ENCODE measurements around the gene SEMA4D.

The SEMA4D gene

DNA sequence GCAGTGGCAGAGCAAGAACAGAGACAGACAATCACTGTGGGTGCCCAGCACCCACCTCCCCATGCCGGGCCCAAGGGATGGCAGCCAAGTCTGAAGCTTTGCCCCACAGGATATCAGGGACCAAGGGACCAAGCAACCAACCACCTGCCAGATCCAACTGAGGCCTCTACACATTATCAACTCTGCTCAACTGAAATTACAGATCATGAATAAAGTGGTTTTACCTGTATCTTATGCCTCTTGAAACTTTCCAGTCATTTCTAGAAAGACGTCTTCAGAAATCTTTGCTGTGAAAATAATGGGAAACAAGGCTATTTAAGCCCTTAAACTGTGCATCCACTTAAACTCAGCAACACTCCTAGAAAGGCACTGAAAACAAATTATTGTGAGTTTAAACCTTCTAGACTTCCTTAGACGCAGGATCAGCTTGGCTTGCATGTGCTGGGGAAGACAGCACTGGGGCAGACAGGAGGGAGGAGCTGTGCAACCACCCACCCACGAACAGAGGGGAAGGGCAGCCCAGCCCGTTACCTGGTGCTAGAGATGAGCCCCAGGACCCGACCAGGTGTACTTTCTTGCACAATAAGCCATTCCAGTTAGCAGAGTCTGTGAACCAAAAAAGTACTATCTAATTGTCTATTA lies 80.0 kb downstream of the SEMA4D start:
- Histone ChIP-seq H3K36me3 (ENCODE audit: insufficient read depth, low read length) (no peaks in the 10 kb centered on the region), H4K20me1 (ENCODE audit: insufficient read depth, low read length) (no peaks in the 10 kb centered on the region), H3K4me3 (ENCODE audit: low read depth, low read length, poor library complexity, severe bottlenecking) (no peak overlapping the region), H3K79me2 (ENCODE audit: insufficient read depth, low read length) (no peaks in the 10 kb centered on the region), H3K9ac (ENCODE audit: low read length) (no peak overlapping the region), H3K27ac (ENCODE audit: low read depth, low read length, poor library complexity, severe bottlenecking) (no peak overlapping the region), H3K9me3 (ENCODE audit: low read length) (no peaks in the 10 kb centered on the region), H3K27me3 (ENCODE audit: insufficient read depth, low read length) (peaks cover 4% of the 10 kb centered on the region; the same call in 1 of the 2 replicates), H3K4me1 (ENCODE audit: insufficient read depth, low read length, severe bottlenecking) (no peaks in the 10 kb centered on the region), H3F3A (ENCODE audit: insufficient read depth, low read length) (no peaks in the 10 kb centered on the region), H2AFZ (ENCODE audit: low read length) (no peak overlapping the region), H3K9me2 (ENCODE audit: low read depth, low read length) (no peaks in the 10 kb centered on the region), H3K4me2 (ENCODE audit: low read length) (no peak overlapping the region)
- no peak for TF ChIP-seq EZH2 (IDR thresholded peaks at IDR 0.05; ENCODE audit: borderline replicate concordance, low read length)
- TF ChIP-seq, protein P1, sequence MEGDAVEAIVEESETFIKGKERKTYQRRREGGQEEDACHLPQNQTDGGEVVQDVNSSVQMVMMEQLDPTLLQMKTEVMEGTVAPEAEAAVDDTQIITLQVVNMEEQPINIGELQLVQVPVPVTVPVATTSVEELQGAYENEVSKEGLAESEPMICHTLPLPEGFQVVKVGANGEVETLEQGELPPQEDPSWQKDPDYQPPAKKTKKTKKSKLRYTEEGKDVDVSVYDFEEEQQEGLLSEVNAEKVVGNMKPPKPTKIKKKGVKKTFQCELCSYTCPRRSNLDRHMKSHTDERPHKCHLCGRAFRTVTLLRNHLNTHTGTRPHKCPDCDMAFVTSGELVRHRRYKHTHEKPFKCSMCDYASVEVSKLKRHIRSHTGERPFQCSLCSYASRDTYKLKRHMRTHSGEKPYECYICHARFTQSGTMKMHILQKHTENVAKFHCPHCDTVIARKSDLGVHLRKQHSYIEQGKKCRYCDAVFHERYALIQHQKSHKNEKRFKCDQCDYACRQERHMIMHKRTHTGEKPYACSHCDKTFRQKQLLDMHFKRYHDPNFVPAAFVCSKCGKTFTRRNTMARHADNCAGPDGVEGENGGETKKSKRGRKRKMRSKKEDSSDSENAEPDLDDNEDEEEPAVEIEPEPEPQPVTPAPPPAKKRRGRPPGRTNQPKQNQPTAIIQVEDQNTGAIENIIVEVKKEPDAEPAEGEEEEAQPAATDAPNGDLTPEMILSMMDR (IDR thresholded peaks at IDR 0.05; ENCODE audit: low read length), result no peak

GRCh38 chr9:89414670-89415324 lies 83.1 kb downstream of the SEMA4D start:
- no peaks in the 10 kb centered on the region for H3F3A ChIP-seq (ENCODE audit: insufficient read depth, low read length)
- no peaks in the 10 kb centered on the region for H3K79me2 ChIP-seq (ENCODE audit: insufficient read depth, low read length)
- no peak overlapping the region for H3K4me3 ChIP-seq (ENCODE audit: low read depth, low read length, poor library complexity, severe bottlenecking)
- H3K36me3 ChIP-seq (ENCODE audit: insufficient read depth, low read length), result no peaks in the 10 kb centered on the region
- no peaks in the 10 kb centered on the region for H3K9me3 ChIP-seq (ENCODE audit: low read length)
- no peaks in the 10 kb centered on the region for H4K20me1 ChIP-seq (ENCODE audit: insufficient read depth, low read length)
- peaks cover 4% of the 10 kb centered on the region; the same call in 1 of the 2 replicates for H3K27me3 ChIP-seq (ENCODE audit: insufficient read depth, low read length)
- no peaks in the 10 kb centered on the region for H3K4me1 ChIP-seq (ENCODE audit: insufficient read depth, low read length, severe bottlenecking)
- H3K9ac ChIP-seq (ENCODE audit: low read length), result no peak overlapping the region
- no peak for TF ChIP-seq EZH2 (IDR thresholded peaks at IDR 0.05; ENCODE audit: borderline replicate concordance, low read length)
- TF ChIP-seq, protein P1 (IDR thresholded peaks at IDR 0.05; ENCODE audit: low read length), result no peak
- no peak overlapping the region for H3K4me2 ChIP-seq (ENCODE audit: low read length)
- H3K9me2 ChIP-seq (ENCODE audit: low read depth, low read length), result no peaks in the 10 kb centered on the region
- no peak overlapping the region for H3K27ac ChIP-seq (ENCODE audit: low read depth, low read length, poor library complexity, severe bottlenecking)
- H2AFZ ChIP-seq (ENCODE audit: low read length), result no peak overlapping the region

DNA sequence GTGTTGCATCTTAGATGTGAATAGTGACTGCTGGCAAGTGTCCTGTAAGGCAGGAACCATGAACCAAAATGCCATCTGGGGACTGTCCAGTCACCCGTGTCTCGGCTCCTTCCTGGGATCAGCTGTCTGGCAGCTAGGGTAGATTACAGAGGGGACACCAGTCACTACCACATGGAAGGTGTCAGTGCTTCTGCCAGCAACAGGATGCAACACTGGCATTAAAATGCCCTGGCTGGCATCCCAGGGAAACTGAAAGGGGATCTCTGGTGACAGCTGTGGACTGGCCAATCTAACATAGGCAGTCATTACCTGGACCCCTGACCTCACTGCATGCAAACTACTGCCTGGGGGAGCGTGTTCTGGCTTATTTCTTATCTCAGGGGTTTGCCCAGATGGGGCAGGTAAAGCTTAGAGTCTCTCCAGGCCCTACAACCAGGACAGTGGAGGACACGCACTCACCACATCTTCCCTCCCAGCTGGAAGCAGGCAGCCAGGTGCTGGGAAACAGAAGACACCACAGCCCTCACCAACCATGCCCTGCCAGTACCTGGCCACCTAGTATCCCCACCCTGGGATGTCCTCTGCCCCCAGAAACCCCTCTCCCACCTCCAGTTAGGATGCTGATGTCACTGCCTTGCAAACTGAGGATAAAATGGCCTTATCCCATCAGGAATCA lies 83.8 kb downstream of the SEMA4D start:
- H3K4me3 ChIP-seq (ENCODE audit: low read depth, low read length, poor library complexity, severe bottlenecking), result no peak overlapping the region
- H3K9me3 ChIP-seq (ENCODE audit: low read length), result no peaks in the 10 kb centered on the region
- no peaks in the 10 kb centered on the region for H3F3A ChIP-seq (ENCODE audit: insufficient read depth, low read length)
- H3K27me3 ChIP-seq (ENCODE audit: insufficient read depth, low read length), result peaks cover 4% of the 10 kb centered on the region; the same call in 1 of the 2 replicates
- no peaks in the 10 kb centered on the region for H4K20me1 ChIP-seq (ENCODE audit: insufficient read depth, low read length)
- no peaks in the 10 kb centered on the region for H3K36me3 ChIP-seq (ENCODE audit: insufficient read depth, low read length)
- no peak overlapping the region for H3K9ac ChIP-seq (ENCODE audit: low read length)
- H3K27ac ChIP-seq (ENCODE audit: low read depth, low read length, poor library complexity, severe bottlenecking), result no peak overlapping the region
- H3K79me2 ChIP-seq (ENCODE audit: insufficient read depth, low read length), result no peaks in the 10 kb centered on the region
- no peaks in the 10 kb centered on the region for H3K9me2 ChIP-seq (ENCODE audit: low read depth, low read length)
- no peak overlapping the region for H3K4me2 ChIP-seq (ENCODE audit: low read length)
- H2AFZ ChIP-seq (ENCODE audit: low read length), result no peak overlapping the region
- TF ChIP-seq EZH2 (IDR thresholded peaks at IDR 0.05; ENCODE audit: borderline replicate concordance, low read length), result no peak
- TF ChIP-seq, protein P1 (IDR thresholded peaks at IDR 0.05; ENCODE audit: low read length), result no peak
- no peaks in the 10 kb centered on the region for H3K4me1 ChIP-seq (ENCODE audit: insufficient read depth, low read length, severe bottlenecking)

Measured in OCI-LY1 (cell line).